GM21576 (cell line): ENCODE results near the gene PODNL1.

Experiments
- ATAC-seq: cut with Tn5 transposase; IDR thresholded peaks from one replicate; pipeline ENCODE4 v1.9.1; 2021; ENCODE audit warnings: mild to moderate bottlenecking, moderate library complexity; ENCODE audit not compliant: unreplicated experiment

The PODNL1 gene, protein sequence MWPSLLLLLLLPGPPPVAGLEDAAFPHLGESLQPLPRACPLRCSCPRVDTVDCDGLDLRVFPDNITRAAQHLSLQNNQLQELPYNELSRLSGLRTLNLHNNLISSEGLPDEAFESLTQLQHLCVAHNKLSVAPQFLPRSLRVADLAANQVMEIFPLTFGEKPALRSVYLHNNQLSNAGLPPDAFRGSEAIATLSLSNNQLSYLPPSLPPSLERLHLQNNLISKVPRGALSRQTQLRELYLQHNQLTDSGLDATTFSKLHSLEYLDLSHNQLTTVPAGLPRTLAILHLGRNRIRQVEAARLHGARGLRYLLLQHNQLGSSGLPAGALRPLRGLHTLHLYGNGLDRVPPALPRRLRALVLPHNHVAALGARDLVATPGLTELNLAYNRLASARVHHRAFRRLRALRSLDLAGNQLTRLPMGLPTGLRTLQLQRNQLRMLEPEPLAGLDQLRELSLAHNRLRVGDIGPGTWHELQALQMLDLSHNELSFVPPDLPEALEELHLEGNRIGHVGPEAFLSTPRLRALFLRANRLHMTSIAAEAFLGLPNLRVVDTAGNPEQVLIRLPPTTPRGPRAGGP

GRCh38 chr19:13938301-13939064 lies at the start of gene PODNL1:
PODNL1 (minus strand) TSS chr19:13938417; CDS start chr19:13938181, 236 bp downstream.
- no peak for ATAC-seq

DNA sequence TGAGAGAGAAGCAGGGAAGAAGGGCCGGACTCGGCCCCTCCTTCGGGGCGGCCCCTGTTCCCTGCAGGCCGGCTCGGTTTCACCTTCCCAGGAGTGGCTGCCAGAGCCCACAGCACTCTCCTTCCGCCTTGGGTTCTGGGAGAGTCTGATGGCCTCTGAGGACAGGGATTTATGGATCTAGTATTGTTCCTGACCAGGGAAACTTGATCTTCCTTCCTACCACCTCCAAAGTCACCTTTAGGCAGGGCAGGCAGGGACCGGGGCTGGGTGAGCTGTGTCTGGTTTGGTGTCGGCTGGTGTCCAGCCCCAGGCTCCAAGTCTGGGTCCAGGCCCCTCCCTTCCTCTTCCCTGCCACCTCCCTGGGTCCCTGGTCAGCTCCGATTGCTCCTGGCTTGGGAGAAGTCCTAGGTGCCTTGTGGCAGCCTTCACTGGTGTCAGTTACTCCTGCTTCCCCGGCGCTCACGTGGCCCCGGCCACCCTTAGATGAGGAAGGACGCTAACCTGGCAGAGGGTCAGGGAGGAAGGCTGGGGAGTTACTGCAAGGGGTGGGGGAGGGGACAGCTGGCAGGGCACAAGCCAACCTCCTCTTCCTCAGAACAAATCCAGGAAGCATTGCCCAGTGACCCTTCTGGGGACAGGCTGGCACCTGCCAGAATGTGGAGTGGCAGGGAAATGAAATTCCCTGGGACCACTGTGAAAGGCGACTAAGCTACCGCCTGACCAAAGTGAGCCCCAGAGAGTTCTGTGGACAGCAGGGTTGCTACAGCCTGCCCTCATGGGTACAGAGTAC lies 49.1 kb upstream of the PODNL1 start:
- no peak for ATAC-seq

- peak; percentile 68 for ATAC-seq
Measured at GRCh38 chr19:13986348-13986904, 48.2 kb upstream of the PODNL1 start.

- peak; percentile 12 for ATAC-seq
Measured at GRCh38 chr19:13985771-13986347, 47.6 kb upstream of the PODNL1 start.

DNA sequence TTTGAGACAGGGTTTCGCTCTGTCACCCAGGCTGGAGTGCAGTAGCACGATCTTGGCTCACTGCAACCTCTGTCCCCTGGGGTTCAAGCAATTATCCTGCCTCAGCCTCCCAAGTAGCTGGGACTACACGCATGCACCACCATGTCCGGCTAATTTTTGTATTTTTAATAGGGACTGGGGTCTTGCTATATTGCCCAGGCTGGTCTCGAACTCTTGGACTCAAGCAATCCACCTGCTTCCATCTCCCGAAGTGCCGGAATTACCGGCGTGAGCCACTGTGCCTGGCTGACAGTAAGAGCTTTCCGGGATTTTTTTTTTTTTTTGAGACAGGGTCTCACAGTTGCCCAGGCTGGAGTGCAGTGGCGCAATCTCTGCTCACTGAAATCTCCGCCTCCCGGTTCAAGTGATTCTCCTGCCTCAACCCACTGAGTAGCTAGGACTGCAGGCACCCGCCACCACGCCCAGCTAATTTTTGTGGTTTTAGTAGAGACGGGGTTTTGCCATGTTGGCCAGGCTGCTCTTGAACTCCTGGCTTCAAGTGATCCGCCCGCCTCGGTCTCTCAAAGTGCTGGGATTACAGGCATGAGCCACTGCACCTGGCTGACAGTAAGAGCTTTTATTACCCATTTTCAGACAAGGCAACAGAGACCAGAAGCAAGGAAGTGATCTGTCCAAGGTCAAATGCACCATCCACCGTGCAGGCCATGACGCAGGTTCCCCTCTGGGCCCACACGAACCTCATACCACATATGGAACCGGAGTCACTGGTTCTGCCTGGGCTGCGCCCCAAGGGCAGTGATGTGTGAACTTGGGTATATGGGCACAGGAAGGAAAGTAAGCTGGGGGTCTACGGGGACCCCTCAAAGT lies 46.9 kb upstream of the PODNL1 start:
- no peak for ATAC-seq

DNA sequence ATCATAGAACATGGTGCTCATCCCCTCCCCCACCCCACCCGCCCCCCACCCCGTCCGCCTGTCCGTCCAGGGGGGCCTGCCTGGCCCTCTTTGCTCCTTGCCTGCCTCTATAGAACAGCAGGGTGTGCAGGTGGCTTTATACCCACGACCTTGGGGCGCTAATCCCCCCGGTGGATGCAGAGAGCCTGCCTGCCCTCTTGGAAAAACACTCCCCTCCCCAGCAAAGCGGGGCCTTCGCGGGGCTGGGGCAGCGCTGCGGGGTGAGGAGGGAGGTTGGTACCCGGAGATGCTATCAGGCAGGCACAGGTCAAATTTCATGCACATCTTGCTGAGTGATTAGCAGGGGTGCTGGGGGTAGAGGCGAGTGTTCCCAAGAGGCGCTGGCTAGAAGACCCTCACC lies 46.0 kb upstream of the PODNL1 start:
- no peak for ATAC-seq

DNA sequence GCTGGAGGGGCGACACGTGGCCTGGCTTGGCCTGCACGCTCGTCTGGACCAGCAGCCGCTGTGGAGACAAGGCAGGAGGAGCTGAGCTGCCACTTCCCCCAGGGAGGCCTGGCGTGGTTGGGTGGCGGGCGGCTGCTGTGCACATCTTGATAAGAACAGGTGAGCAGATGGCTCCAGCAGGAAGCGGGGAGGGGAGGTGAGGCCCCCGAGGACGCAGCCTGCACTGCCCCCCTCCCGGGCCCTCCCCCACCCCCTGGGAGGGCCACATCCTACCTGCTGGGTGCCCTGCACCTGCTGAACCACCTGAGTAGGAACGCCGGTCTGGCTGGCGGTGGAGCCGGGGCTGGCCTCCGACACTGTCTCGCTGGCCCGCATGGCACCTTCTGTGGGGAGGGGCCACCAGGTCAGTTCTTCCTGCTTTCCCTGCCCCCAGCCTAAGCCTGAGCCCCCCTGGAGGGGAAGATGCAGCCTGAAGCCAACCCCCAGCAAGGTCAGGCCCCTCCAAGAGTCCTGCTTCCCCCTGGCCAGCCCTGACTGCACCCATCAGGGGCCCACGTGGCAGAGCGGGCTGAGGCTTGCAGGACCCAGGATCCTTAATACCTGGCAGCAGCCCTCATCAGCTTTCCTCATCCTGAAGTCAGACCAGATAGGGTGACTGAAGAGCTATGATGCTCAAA lies 45.1 kb upstream of the PODNL1 start:
- ATAC-seq = no peak

GRCh38 chr19:13982773-13983172 lies 44.6 kb upstream of the PODNL1 start:
- ATAC-seq = no peak

GRCh38 chr19:13981988-13982501 lies 43.8 kb upstream of the PODNL1 start:
- ATAC-seq = no peak

DNA sequence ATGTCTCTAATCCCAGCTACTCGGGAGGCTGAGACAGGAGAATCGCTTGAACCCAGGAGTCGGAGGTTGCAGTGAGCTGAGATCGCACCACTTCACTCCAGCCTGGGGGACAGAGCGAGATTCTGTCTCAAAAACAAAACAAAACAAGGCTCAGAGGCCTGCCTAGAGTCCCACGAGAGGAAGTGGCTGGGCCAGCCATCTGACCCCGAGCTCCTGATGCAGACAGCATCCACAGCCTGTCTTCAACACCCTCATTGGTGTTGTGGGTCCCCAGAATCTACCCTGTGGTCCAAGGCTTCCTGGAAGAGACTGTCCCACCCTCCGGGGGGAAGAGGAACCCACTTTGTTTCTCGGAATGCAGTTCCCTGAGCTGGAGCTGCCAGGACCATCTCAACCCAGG lies 43.2 kb upstream of the PODNL1 start:
- ATAC-seq = no peak

DNA sequence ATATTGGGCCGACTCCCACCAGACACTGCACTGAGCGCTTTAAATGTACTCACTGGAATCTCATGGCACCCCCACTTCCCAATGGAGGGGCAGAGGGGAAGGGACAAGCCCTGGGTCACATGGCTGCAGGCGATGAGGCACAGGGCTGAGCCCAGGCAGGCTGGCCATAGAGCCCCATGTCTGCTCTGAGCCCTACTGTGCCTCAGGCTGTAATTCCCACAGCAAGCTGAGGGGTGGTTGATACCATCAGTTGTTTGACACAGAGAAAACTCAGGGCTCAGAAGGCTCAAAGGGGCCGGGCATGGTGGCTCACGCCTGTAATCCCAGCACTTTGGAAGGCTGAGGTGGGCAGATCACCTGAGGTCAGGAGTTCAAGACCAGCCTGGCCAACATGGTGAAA lies 42.8 kb upstream of the PODNL1 start:
- no peak for ATAC-seq

DNA sequence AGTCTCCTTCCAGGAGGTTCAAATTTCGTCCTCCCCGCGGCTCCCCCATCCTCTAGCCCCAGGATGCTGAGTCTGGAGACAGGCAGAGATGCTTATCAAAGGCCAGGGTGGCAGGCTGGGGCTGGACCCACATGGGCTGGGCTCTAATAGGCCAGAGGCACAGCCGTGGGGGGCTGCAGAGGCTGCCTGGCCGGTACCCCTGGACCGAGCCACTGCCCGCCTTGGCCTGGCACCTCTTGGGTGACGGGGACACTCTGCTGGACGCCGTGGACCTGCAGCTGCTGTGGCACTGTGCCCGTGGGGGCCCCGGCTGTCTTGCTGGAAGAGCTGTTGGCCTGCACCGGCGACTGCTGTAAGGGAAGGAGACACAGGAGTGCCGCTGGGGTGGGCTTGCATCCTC lies 42.1 kb upstream of the PODNL1 start:
- ATAC-seq = no peak

GRCh38 chr19:13979686-13980085 lies 41.5 kb upstream of the PODNL1 start:
- no peak for ATAC-seq

DNA sequence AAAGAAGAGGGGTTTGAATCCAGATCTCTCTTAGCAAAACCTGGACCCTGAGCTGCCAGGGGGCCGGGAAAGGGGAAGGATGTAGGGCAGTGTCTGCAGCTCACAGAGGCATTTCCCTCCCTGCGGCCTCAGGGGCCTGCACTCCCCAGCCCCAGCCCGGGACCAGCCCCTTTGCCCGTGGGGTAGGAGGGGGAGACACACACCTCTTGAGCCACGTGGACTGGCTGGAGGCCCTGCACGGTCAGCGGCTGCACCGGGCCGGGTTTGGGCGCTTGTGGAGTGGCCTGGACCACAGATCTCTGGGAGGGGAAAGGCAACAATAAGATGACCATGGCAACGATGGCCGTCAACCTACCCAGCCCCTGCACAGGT lies 41.0 kb upstream of the PODNL1 start:
- no peak for ATAC-seq

DNA sequence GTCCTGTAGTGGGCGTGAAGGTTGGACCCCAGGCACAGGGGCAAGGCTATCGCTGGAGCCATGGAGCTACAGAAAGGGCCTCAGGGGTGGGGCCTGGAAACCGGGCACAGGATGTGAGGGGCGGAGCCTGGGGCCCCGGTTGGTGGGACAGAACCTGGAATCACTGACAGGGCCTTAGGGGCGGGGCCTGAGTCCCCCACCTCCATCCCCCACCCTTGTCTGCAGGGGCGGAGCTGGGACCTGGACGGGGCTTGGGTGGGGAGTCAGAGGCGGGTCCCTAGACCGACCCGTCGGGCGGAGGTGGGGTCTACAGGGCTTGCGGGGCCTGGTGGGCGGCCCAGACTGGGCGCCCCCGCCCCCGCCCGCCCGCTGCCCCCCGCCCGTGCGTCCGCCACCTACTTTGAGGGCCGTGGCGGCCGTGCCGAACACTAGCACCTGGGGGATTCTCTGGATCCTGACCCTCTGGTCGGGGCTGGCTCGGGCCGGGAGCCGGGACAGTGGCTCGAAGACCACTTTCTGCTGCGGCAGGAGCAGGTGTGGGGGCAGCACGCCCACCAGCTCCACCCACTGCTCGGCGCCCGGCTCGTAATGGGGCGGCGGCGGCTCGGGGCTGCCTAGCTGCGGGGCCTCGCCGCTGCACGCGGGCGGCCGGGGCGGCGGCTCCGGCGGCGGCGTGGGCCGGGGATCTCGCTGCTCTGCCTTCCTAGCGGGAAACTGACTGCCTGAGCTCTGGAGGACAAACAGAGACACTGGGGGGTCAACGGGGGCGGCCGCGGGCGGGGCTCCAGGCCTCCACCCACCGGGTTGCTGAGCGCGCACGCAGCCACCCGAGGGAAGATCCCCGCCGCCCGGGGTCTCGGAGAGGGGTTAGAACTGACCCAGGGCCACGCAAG lies 40.4 kb upstream of the PODNL1 start:
- no peak for ATAC-seq

DNA sequence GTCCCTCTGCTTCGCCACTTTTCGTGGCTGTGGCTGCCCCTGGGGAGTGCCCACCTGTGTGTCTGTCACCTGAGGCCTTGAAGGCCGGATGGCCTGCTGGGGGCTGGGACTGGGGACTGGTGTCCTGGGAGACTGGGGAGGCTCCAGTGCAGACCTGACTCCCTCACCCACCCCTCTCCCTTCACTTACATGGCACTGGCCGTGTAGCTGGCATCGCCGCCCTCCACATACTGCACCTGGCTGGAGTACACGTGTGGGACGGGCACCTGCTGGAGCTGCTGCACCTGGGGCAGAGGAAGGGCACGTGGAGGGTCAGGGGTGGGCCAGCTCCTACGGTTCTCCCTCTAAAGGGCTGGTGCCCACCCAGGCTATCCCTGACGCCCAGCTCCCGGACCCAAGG lies 39.6 kb upstream of the PODNL1 start:
- no peak for ATAC-seq

DNA sequence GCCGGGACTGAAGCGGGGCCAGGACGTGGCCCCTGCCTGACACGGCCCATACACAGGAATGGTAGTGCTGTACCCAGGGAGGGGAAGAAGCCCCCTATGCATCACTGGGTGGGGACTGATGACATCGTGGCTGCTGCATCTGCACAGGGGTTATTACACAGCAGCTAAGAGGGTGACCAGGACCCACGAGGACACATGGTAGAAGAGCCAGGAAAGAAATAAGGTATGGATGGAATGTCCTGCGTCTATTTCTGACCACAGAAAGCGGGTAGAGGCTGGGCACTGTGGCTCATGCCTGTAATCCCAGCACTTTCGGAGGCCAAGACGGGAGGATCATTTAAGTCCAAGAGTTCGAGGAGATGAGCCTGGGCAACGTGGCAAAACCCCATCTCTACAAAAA lies 38.2 kb upstream of the PODNL1 start:
- ATAC-seq = no peak

DNA sequence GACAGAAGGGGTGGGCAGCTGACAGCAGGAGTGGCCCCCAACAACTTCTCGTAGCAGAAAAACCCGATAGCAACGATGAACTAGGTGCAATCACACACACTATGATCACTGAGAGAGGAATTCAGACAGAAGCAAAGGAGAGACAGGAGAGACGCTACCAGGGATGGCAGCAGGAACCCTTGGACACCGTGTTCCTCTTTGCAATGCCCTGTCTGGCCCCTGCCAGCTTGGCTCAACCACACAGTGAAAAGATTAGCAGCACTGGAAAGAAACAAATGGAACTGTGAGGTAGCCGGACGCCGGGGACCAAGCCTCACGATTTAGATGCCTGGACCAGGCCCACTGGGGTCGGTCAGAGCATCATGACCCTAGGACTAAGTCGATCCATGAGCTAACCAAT lies 37.7 kb upstream of the PODNL1 start:
- no peak for ATAC-seq
